ENCODE measurements around the gene TUT7.
A peak's percentile ranks its signal among the peaks of the same experiment; 100 is the strongest.
"Not testable (repeated sequence)": the region's sequence is repeated elsewhere in the genome, so short reads cannot be mapped to it uniquely, and the experiment has no call there.

TUT7 gene

GRCh38 chr9:86324308-86324707 lies 29.9 kb downstream of the TUT7 start:
- no peak overlapping the region for H3K4me3 ChIP-seq (ENCODE audit: low read depth, low read length)
- DNase-seq (ENCODE audit: low read depth), result peak; percentile 9
- TF ChIP-seq CTCF (IDR thresholded peaks at IDR 0.05; ENCODE audit: insufficient read depth, low read depth, low read length, missing control alignments), result no peak

GRCh38 chr9:86322973-86323644 lies 31.1 kb downstream of the TUT7 start:
- DNase-seq (ENCODE audit: low read depth), result no peak
- TF ChIP-seq CTCF (IDR thresholded peaks at IDR 0.05; ENCODE audit: insufficient read depth, low read depth, low read length, missing control alignments), result no peak
- no peak overlapping the region for H3K4me3 ChIP-seq (ENCODE audit: low read depth, low read length)

GRCh38 chr9:86321373-86321772 lies 32.8 kb downstream of the TUT7 start:
- no peak for TF ChIP-seq CTCF (IDR thresholded peaks at IDR 0.05; ENCODE audit: insufficient read depth, low read depth, low read length, missing control alignments)
- no peak overlapping the region for H3K4me3 ChIP-seq (ENCODE audit: low read depth, low read length)
- no peak for DNase-seq (ENCODE audit: low read depth)

GRCh38 chr9:86318187-86318586 lies 36.0 kb downstream of the TUT7 start:
- no peak for TF ChIP-seq CTCF (IDR thresholded peaks at IDR 0.05; ENCODE audit: insufficient read depth, low read depth, low read length, missing control alignments)
- no peak overlapping the region for H3K4me3 ChIP-seq (ENCODE audit: low read depth, low read length)
- no peak for DNase-seq (ENCODE audit: low read depth)

GRCh38 chr9:86315078-86315477 lies 39.1 kb downstream of the TUT7 start:
- TF ChIP-seq CTCF (IDR thresholded peaks at IDR 0.05; ENCODE audit: insufficient read depth, low read depth, low read length, missing control alignments), result no peak
- no peak for DNase-seq (ENCODE audit: low read depth)
- no peak overlapping the region for H3K4me3 ChIP-seq (ENCODE audit: low read depth, low read length)

- DNase-seq (ENCODE audit: low read depth); H3K4me3 ChIP-seq (ENCODE audit: low read depth, low read length): not testable (repeated sequence)
Observed at GRCh38 chr9:86312959-86313358, 41.3 kb downstream of the TUT7 start.

- no peak for DNase-seq (ENCODE audit: low read depth)
- H3K4me3 ChIP-seq (ENCODE audit: low read depth, low read length), result no peak overlapping the region
- TF ChIP-seq CTCF (IDR thresholded peaks at IDR 0.05; ENCODE audit: insufficient read depth, low read depth, low read length, missing control alignments), result no peak
Observed at GRCh38 chr9:86308687-86309086, 45.5 kb downstream of the TUT7 start.

Measured in GM12865 (cell line).